Panc1 (cell line): ENCODE measurements around the gene GIGYF1. TPM values are rescaled to one million over a fixed set of nuclear protein-coding genes. Genes with fewer than 3 reads are reported as not detected.

Source experiments
- ATAC-seq: fragments of 200-7000 bp; cut with Tn5 transposase; 2 replicates; pipeline ENCODE4 v1.9.1; 2020; ENCODE audit warnings: mild to moderate bottlenecking, moderate library complexity
- Bru-seq: library from RNA; stranded (reverse); fragments of 400-500 nt; gene quantifications from one replicate; lab custom pipeline; 2021; lab: Mats Ljungman, UMichigan
- BruChase-seq, 2 experiments: library from RNA; stranded (reverse); fragments of 400-500 nt; gene quantifications; one replicate each; lab custom pipeline; 2021; lab: Mats Ljungman, UMichigan
- BruUV-seq: library from RNA; stranded (reverse); fragments of 400-500 nt; replicated peaks from 2 replicates; lab custom pipeline; 2021; lab: Mats Ljungman, UMichigan
- CTCF ChIA-PET: fragments of 300-600 bp; sonication (Branson Sonifier 250); formaldehyde crosslinking; loops from one replicate; lab custom pipeline; 2022; ENCODE audit warnings: antibody characterized with exemption; lab: Charles Lee
- POLR2A ChIA-PET: fragments of 300-600 bp; sonication (Branson Sonifier 250); formaldehyde crosslinking; loops from one replicate; lab custom pipeline; 2022; ENCODE audit warnings: antibody characterized with exemption; lab: Charles Lee
- DNase-seq: peaks from one replicate; pipeline ENCODE4 v3.0.0-alpha.2; 2010; ENCODE audit warnings: low read depth, low spot score
- H3K27ac ChIP-seq: 2 replicates; pipeline ENCODE4 v1.5.1; 2011; ENCODE audit warnings: mild to moderate bottlenecking, low read length, inconsistent platforms
- H3K27me3 ChIP-seq: fragments of 200-500 bp; sonication (Bioruptor generic); 2 replicates; pipeline ENCODE4 v1.6.0; 2014; ENCODE audit warnings: low read length, inconsistent platforms; ENCODE audit not compliant: control insufficient read depth, insufficient read depth
- H3K36me3 ChIP-seq: fragments of 200-500 bp; sonication (Bioruptor generic); 2 replicates; pipeline ENCODE4 v1.5.1; 2014; ENCODE audit warnings: inconsistent platforms, mild to moderate bottlenecking, low read length, moderate library complexity; ENCODE audit not compliant: control insufficient read depth, insufficient read depth
- H3K4me1 ChIP-seq: 2 replicates; pipeline ENCODE4 v1.5.1; 2011; ENCODE audit warnings: inconsistent platforms, mild to moderate bottlenecking, low read length, moderate library complexity; ENCODE audit not compliant: control insufficient read depth, insufficient read depth
- H3K4me3 ChIP-seq, 2 experiments: 2 replicates each; pipeline ENCODE4 v1.5.1; 2011 to 2012; ENCODE audit warnings: low read depth in 2 of 2, low read length in 2 of 2, mild to moderate bottlenecking in 2 of 2, inconsistent platforms in 1 of 2, moderate library complexity in 1 of 2
- H3K9me3 ChIP-seq: fragments of 200-500 bp; sonication (Bioruptor generic); 2 replicates; pipeline ENCODE4 v1.5.1; 2014; ENCODE audit warnings: low read depth, mild to moderate bottlenecking, inconsistent platforms, low read length, moderate library complexity; ENCODE audit not compliant: control insufficient read depth, insufficient read depth
- POLR2AphosphoS5 ChIP-seq: IDR thresholded peaks from 2 replicates; pipeline ENCODE4 v1.6.1; 2012; ENCODE audit warnings: mild to moderate bottlenecking, low read depth, low read length, moderate library complexity
- SIN3A ChIP-seq: IDR thresholded peaks from 2 replicates; pipeline ENCODE4 v1.6.1; 2012; ENCODE audit warnings: low read depth, mild to moderate bottlenecking, low read length, moderate library complexity, borderline replicate concordance; ENCODE audit not compliant: insufficient read depth
- TCF7L2 ChIP-seq: IDR thresholded peaks from 2 replicates; pipeline ENCODE4 v1.6.1; 2011; ENCODE audit warnings: mild to moderate bottlenecking, low read depth, low read length, inconsistent platforms
- in situ Hi-C: cut with HindIII; loops from 2 replicates; pipeline ENCODE4 v1.10.0; 2016; ENCODE audit warnings: low sequenced_read_pairs, low pct_unique_long_range_greater_than_20kb
- intact Hi-C: fragments of 100-400 bp; cut with micrococcal nuclease; formaldehyde crosslinking; loops from one replicate; pipeline ENCODE4 v1.10.0; 2022; ENCODE audit not compliant: unreplicated experiment
- long read RNA-seq: library from polyadenylated mRNA; unstranded; transcript quantifications from one replicate; pipeline ENCODE4 v2.0.0, GENCODE V29; 2021; ENCODE audit not compliant: unreplicated experiment
- polyA plus RNA-seq: library from polyadenylated mRNA; unstranded; fragments of >200 nt; gene quantifications from one replicate; pipeline ENCODE4 v1.2.1, GENCODE V29; 2012; ENCODE audit warnings: missing spikeins; ENCODE audit not compliant: insufficient read length
- total RNA-seq: library from RNA; stranded (reverse); gene quantifications from one replicate; pipeline ENCODE4 v1.2.1, GENCODE V29; 2021; ENCODE audit not compliant: unreplicated experiment
- TF ChIP-seq, protein P1 (sequence below): fragments of 450-650 bp; IDR thresholded peaks from 2 replicates; pipeline ENCODE4 v1.5.1; 2017; ENCODE audit warnings: mild to moderate bottlenecking
- TF ChIP-seq, protein P2 (sequence below), 2 experiments: IDR thresholded peaks; 2 replicates each; pipeline ENCODE4 v1.6.1; 2011 to 2012; ENCODE audit warnings: low read depth in 2 of 2, control low read depth in 1 of 2, low read length in 1 of 2, mild to moderate bottlenecking in 1 of 2, moderate library complexity in 1 of 2; ENCODE audit not compliant: insufficient read depth in 1 of 2

GIGYF1 gene, protein sequence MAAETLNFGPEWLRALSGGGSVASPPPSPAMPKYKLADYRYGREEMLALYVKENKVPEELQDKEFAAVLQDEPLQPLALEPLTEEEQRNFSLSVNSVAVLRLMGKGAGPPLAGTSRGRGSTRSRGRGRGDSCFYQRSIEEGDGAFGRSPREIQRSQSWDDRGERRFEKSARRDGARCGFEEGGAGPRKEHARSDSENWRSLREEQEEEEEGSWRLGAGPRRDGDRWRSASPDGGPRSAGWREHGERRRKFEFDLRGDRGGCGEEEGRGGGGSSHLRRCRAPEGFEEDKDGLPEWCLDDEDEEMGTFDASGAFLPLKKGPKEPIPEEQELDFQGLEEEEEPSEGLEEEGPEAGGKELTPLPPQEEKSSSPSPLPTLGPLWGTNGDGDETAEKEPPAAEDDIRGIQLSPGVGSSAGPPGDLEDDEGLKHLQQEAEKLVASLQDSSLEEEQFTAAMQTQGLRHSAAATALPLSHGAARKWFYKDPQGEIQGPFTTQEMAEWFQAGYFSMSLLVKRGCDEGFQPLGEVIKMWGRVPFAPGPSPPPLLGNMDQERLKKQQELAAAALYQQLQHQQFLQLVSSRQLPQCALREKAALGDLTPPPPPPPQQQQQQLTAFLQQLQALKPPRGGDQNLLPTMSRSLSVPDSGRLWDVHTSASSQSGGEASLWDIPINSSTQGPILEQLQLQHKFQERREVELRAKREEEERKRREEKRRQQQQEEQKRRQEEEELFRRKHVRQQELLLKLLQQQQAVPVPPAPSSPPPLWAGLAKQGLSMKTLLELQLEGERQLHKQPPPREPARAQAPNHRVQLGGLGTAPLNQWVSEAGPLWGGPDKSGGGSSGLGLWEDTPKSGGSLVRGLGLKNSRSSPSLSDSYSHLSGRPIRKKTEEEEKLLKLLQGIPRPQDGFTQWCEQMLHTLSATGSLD (N-terminal part only)
- total RNA-seq (52.6 TPM), Bru-seq, nascent RNA (percentile 80 among the genes with signal in this experiment), BruChase-seq, experiment 1, labeled RNA remaining after a 2-hour chase (percentile 92 among the genes with signal in this experiment), BruChase-seq, experiment 2, labeled RNA remaining after a 6-hour chase (percentile 91 among the genes with signal in this experiment)
- polyA plus RNA-seq, result 39.7 TPM
- long read RNA-seq, partial matches to known transcripts, result 10 of 48 reads
- long read RNA-seq, other reads (novel, unspliced or antisense), result 38 of 48 reads

DNA sequence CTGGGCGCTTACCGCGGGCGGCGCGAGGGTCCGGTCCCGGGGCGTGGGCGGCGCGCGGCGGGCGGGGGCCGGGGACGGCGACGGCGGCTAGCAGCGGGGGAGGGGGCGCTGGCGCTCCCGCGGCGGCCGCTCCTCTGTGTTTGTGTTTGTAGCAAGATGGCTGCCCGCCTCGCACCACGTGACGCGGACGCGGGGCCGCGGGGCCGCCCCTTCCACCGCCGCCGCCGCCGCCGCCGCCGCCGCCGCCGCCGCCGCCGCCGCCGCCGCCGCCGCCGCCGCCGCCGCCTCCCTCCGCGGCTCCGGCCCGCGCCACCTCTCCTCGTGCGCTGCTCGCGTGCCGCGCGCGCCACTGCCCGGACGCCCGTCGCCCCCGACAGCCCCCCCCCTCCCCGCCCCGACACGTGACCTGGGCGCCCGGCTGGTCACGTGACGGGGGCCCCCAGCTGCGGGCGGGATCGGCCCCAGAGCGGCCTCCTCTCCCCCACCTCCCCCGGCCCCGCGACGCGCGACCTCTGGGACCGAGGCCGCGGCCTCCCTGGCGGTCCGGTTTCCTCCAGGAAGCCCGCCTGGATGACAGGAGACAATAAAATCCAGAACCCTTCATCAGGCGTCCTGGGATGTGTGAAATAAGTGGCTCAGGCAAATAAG, at the start of gene GIGYF1:
TSS of gene GIGYF1 (minus strand) at position 153 of the 648 bp plus-strand sequence. CDS start 6,012 bp downstream, outside the sequence.
- H3K4me3 ChIP-seq, result peak within 1 kb of the TSS; percentile 84 to 91
- ChIA-PET POLR2A (no interaction called here), CTCF (interaction anchor here (0.6 kb wide), 1 partner anchor 157 kb away, joined by 4 read pairs; no protein-coding TSS in a partner anchor)
- no peaks in the 10 kb centered on the region for H3K9me3 ChIP-seq
- TF ChIP-seq SIN3A (no peak), POLR2AphosphoS5 (no peak), TCF7L2 (no peak)
- TF ChIP-seq, protein P1, sequence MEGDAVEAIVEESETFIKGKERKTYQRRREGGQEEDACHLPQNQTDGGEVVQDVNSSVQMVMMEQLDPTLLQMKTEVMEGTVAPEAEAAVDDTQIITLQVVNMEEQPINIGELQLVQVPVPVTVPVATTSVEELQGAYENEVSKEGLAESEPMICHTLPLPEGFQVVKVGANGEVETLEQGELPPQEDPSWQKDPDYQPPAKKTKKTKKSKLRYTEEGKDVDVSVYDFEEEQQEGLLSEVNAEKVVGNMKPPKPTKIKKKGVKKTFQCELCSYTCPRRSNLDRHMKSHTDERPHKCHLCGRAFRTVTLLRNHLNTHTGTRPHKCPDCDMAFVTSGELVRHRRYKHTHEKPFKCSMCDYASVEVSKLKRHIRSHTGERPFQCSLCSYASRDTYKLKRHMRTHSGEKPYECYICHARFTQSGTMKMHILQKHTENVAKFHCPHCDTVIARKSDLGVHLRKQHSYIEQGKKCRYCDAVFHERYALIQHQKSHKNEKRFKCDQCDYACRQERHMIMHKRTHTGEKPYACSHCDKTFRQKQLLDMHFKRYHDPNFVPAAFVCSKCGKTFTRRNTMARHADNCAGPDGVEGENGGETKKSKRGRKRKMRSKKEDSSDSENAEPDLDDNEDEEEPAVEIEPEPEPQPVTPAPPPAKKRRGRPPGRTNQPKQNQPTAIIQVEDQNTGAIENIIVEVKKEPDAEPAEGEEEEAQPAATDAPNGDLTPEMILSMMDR, result no peak
- TF ChIP-seq, protein P2, sequence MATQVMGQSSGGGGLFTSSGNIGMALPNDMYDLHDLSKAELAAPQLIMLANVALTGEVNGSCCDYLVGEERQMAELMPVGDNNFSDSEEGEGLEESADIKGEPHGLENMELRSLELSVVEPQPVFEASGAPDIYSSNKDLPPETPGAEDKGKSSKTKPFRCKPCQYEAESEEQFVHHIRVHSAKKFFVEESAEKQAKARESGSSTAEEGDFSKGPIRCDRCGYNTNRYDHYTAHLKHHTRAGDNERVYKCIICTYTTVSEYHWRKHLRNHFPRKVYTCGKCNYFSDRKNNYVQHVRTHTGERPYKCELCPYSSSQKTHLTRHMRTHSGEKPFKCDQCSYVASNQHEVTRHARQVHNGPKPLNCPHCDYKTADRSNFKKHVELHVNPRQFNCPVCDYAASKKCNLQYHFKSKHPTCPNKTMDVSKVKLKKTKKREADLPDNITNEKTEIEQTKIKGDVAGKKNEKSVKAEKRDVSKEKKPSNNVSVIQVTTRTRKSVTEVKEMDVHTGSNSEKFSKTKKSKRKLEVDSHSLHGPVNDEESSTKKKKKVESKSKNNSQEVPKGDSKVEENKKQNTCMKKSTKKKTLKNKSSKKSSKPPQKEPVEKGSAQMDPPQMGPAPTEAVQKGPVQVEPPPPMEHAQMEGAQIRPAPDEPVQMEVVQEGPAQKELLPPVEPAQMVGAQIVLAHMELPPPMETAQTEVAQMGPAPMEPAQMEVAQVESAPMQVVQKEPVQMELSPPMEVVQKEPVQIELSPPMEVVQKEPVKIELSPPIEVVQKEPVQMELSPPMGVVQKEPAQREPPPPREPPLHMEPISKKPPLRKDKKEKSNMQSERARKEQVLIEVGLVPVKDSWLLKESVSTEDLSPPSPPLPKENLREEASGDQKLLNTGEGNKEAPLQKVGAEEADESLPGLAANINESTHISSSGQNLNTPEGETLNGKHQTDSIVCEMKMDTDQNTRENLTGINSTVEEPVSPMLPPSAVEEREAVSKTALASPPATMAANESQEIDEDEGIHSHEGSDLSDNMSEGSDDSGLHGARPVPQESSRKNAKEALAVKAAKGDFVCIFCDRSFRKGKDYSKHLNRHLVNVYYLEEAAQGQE (IDR thresholded peaks at IDR 0.05; ENCODE audit: insufficient read depth in 1 of 2, low read depth in 2 of 2, low read length in 1 of 2), result no peak
- intact Hi-C loops (no loop called here), in situ Hi-C loops (no loop called here)
- peak; percentile 79 for ATAC-seq
- no TSS peak for BruUV-seq
- no peak for DNase-seq
- H3K4me1 ChIP-seq, result peaks cover 24% of the 10 kb centered on the region
- H3K27me3 ChIP-seq, result no peaks in the 10 kb centered on the region
- H3K27ac ChIP-seq, result peak within 1 kb of the TSS; percentile 94
- H3K36me3 ChIP-seq, result peaks cover 3% of the 10 kb centered on the region; the same call in 1 of the 2 replicates

DNA sequence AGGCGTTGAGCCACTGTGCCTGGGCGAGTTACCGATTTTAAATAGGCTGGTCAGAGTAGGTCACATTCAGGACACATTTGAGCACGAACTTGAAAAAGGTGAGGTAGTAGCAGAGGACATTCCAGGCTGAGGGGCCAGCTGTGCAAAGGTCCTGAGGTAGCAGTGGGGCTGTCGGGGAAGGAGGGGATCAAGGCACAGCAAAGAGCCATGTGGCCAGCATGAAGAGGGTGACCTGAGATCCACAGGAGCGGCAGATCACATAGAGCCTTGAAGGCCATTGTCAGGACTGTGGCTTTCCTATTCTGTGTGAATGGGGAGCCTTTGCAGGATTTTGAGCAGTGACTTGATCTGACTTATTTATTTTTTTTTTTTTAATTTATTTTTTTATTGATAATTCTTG, 45.9 kb upstream of the GIGYF1 start:
- Histone ChIP-seq H3K9me3 (no peaks in the 10 kb centered on the region), H3K4me1 (no peaks in the 10 kb centered on the region), H3K27me3 (no peaks in the 10 kb centered on the region), H3K27ac (no peak overlapping the region), H3K4me3 (no peak overlapping the region), H3K36me3 (no peaks in the 10 kb centered on the region)
- ChIA-PET POLR2A (no interaction called here), CTCF (no interaction called here)
- TF ChIP-seq, protein P1, result no peak
- TF ChIP-seq SIN3A (no peak), POLR2AphosphoS5 (no peak), TCF7L2 (no peak)
- TF ChIP-seq, protein P2 (IDR thresholded peaks at IDR 0.05; ENCODE audit: insufficient read depth in 1 of 2, low read depth in 2 of 2, low read length in 1 of 2), result no peak
- in situ Hi-C loops, result no loop called here
- intact Hi-C loops, result no loop called here
- no peak for DNase-seq
- BruUV-seq, result no TSS peak
- no peak for ATAC-seq
